Measurements from ENCODE around the gene C3orf52.

C3orf52 gene

DNA sequence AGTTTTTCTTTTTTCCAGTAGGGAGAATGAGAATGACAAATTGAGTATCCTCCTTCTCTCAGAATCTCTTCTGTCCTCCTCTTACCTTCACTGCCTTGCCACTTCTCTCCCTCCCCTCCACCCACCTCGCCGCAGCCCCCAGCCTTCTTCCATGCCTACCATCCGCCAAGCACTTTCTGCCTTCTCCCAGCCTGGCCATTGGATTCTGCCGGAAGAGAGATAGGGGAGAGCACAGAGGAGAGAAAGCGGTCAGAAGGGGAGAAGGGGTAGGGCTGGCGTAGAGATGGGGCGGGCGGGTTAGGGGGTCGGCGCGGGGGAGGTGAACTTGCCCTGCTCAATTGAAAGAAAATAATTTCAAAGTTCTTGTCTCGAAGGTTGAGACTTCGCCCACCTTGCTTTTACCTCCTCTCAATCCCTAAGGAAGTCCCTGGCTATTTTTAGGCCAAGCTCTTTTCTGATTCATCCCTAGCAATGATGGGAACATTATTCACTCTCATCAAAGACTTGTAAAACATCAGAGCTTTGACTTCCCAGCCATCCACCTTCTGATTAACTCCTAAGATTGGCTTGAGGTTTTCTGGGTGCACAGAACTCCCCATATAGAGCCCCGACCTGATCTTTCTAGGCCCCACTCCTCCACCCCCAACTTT is 811 bp downstream of the C3orf52 start:
- FAIRE-seq = no peak

DNA sequence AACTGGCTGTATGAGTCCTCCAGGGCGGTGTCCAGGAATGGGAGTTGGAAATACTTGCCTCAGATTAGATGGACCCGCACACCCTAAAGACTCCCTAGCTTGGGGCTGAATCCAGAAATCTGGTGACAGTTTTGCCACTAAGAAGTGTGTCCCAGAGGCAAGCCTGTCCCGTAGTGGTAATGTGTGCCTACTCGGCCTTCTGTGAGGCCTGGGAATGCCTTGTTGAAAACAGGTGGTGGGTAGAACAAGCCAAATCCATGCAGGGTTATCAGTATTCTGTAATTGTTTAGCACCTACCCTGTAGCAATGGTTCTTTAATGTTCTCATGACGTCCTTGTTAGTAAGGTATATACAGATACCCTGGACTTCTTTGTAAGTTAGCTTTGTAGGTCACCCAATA is 1.6 kb downstream of the C3orf52 start:
- no peak for FAIRE-seq

DNA sequence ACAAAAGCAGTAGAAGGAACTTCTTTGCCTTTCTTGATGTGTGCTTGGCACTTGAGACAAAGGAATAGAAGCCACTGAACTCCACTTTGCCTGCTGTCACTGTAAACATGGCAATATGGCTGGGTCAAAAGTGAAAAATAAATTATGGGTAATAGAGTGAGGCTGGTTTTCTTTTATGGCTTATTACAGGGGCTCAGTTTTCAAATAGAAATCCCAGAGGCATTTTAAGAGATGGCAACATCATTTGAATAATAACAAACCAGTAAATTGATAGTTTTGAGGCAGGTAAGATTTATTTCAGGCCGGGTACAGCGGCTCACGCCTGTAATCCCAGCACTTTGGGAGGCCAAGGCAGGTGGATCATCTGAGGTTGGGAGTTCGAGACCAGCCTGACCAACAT is 2.8 kb downstream of the C3orf52 start:
- FAIRE-seq = no peak

DNA sequence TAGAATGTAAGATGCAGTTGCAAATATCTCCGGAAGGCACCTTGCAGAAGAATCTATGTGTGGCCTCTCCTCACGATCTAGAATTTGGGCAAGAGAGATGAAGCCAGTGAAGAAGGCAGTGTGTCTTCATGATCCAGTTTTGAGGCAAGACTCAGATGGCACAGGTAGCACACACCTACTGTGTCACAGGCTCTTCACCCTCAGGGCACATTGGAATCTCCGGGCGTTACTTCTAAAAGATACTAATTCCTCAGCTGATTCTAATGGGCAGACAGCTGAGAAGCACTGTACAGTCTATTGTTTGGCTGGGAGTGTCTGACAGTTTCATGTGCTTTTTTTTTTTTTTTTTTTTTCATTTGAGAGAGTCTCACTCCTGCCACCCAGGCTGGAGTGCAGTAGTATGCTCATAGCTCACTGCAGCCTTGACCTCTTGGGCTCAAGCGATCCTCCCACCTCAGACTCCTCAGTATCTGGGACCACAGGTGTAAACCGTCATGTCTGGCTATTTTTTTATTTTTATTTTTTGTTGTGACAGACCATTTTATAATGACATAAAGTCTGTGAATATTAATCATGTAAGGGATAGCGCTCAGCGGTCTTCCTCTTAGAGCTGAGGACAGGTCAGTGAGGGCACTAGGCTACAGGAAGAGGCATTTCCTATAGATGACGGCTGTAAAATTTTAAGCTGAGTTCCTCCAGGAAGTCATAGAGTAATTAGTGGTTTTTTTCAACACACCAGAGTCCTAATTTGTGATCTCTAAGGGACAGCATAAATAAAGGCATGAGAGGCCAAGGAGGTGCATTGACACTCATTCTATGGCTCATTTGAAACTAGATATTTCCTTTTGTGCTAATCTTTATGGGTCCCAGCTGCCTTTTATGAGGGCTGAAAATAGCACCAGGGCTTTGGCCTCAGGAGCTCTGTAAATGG is 4.0 kb downstream of the C3orf52 start:
- no peak for FAIRE-seq

DNA sequence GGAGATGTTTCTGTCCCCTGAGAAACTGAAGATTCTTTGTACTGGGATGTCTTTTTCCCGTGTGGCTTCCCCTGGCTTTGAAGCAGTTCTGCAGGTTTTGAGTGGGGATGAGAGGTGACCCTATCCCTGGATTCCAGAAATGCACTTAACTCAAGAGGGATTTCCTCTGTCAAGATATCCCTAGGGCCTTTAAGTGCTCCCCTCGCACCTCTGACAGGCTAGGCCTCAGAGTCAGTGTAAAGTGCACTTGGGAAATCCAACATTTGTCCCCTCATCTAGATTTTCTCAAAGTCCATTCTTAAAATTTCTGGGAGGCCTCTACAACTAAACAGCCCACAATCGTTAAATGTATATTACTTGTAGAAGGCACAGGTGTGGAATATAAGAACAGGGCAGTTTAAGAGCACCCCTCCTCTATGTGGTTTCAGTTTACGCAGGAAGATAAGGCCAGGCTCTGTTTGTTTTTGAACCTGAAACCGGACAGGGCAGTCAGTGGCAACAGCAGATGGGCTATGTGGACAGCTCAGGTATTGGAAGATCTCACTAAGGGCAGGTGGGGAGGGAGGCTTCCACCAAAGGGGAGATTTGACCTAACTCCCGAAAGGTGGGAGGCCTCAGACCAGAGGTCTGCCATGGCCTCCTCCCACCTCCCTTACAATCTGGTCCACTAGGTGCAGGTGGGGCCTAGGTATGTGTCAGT is 4.8 kb downstream of the C3orf52 start:
- no peak for FAIRE-seq

DNA sequence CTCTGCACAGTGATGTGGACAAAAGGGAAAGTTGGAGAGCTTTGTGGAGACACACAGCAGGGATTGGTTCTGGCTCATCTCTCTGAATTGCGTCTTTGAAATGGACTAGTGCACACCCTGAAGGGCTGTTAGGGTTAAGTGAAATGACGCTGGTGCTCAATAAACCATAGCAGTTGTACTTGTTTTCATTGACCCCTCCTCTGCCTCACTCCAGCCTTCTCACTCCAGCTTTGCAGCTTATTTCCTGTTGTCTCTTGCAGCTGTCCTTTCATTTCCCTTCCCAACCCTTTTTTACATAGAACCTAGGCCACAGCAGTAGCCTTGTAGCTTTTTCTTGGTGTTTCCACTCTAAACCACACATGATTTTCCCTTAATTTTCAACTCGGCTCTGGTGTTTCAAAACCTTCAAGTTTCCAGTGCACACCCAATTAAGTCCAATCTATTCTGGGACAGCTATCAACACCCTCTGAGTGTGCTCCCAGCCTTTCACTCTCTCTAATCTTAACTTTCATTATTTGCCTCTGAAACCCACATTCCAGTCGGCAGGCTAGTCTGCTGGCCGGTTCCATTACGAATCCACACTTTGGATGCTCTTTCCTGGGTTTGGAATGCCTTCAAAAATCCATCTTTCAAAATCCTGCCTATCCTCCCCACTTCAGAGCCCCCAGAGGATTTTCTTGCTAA is 6.4 kb downstream of the C3orf52 start:
- FAIRE-seq = no peak

DNA sequence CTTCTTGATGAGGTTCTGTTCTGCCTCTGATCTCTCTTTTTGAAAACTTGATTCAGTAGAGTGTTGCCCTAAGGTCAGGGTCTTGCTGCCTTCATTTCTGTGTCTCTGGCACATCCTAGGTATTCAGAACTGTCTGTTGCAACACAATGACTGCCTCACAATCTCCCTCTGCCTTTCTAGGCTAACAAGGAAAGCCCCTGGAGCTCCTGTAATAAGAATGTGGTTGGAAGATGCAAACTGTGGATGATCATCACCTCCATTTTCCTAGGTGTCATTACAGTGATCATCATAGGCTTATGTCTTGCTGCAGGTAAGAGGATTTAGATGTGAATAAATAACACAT is 7.0 kb downstream of the C3orf52 start:
- no peak for FAIRE-seq

GRCh38 chr3:112095731-112096130 is 9.5 kb downstream of the C3orf52 start:
- no peak for FAIRE-seq

GRCh38 chr3:112096176-112096575 is 10.0 kb downstream of the C3orf52 start:
- FAIRE-seq = no peak

DNA sequence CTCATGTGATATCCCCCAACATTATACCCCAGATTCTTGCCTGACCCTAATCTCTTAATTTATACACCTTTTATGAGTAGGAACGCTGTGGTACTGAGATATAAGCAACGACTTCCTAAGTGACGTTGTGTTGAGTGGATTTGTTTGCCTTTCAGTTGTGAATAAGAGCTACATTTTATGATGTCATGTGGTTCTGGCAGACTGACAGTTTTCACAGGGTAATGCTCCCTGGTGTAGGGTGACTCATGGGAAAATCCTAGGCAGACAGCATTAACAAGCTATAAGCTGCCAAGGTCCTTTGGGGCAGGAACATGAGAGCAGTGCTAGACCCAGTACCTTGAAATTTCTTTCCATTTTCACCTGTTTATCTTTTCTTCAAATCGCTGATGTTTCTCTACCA is 11.2 kb downstream of the C3orf52 start:
- peak; percentile 57 for FAIRE-seq

GRCh38 chr3:112101916-112102315 is 15.7 kb downstream of the C3orf52 start:
- FAIRE-seq = no peak

DNA sequence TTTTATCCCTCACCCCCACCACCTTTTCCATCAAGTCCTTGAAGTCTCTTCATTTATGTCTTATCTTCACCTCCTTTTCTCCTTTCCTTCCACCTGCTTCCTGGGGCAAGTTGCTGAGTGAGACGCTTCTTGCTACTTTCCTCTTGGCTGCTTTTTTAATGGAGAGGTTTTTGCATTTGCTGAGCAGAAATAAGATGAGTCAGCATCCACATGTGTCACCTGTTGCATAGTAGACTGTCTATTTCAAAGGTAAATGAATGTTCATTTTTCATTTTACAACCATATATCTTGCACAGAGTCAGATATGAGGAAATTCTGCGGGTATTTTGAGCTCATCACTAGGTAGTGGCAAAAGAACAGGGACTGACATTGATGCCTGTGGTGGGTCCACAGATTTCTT is 18.6 kb downstream of the C3orf52 start:
- no peak for FAIRE-seq

DNA sequence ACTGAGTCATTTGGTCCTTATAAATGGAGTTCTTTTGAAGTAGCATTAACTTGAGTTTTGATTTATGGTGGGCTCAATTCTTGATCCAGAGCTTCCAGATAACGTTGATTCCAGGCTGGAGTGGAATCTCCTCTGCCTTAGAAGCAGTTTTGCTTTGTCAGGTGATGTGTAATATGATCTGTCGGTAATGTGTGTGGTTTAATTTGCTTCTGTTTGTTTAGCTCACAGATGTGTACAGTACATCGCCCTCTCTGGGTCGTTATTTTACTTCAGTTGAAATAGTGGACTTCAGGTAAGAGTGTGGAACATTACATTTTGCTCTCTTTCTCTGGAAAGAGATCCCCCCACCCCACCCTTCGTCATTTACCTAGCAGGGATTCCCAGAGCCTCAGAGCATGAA is 23.1 kb downstream of the C3orf52 start:
- no peak for FAIRE-seq

GRCh38 chr3:112111785-112112402 is 25.7 kb downstream of the C3orf52 start:
- no peak for FAIRE-seq

GRCh38 chr3:112114576-112115160 is 28.5 kb downstream of the C3orf52 start:
- no peak for FAIRE-seq

GRCh38 chr3:112115161-112115739 is 29.1 kb downstream of the C3orf52 start:
- no peak for FAIRE-seq

- FAIRE-seq = no peak
Observed at GRCh38 chr3:112115806-112116383, 29.7 kb downstream of the C3orf52 start.

- no peak for FAIRE-seq
Observed at GRCh38 chr3:112116748-112117186, 30.6 kb downstream of the C3orf52 start.

GRCh38 chr3:112117415-112117814 is 31.2 kb downstream of the C3orf52 start:
- FAIRE-seq = no peak

DNA sequence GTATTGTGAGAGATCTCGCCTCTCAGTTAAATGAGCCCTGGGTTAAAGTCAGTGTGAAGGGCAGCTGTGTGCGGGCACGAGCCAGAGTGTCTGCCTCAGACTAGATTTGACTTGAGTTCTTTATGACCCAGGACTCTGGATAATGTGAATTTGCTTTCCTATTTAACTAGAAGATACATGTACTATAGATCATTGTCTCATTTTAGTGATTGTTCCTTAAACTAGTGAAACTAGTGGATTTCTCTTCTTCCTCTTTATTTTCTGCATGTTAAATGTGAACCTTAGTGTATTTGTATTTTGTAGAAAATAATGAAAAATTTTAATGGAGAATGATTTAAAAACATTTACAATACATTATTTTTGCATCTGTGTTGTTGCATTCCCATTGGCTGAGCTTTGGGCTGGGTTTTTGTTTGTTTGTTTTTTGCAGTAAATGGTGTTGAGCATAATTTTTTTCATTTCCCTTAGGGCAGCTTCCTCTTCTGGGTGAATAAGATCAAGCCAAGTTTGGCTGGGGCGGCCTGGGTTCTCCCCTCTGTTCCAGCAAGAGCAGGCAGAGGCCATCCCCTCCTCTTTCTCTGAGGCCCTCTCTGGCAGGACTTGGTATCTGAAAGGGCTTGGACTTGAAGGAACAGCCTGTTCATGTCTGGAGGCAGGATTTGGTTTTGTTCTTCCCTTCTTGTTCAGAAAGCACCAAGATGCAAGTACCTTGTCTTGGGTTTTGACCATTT is 31.8 kb downstream of the C3orf52 start:
- no peak for FAIRE-seq

Data from colon (tissue), 2 donors.